ENCODE results near the gene KCNB1. TPM values are rescaled to one million over a fixed set of nuclear protein-coding genes. Genes with fewer than 3 reads are reported as not detected.

The KCNB1 gene
- total RNA-seq, 2 donors from 2014 or later, result not detected

- Mint-ChIP-seq H3K4me1 (no peaks in the 10 kb centered on the region), H3K27ac (no peak overlapping the region), H3K36me3 (ENCODE audit: low read depth) (no peaks in the 10 kb centered on the region), H3K9me3 (no peaks in the 10 kb centered on the region), H3K4me3 (no peak overlapping the region), H3K27me3 (peaks cover 32% of the 10 kb centered on the region)
- ATAC-seq (replicated peaks), result no peak
Observed at GRCh38 chr20:49395183-49395582, 87.3 kb downstream of the KCNB1 start.

GRCh38 chr20:49394757-49395156, 87.7 kb downstream of the KCNB1 start:
- H3K27ac Mint-ChIP-seq, result no peak overlapping the region
- H3K4me3 Mint-ChIP-seq, result no peak overlapping the region
- no peaks in the 10 kb centered on the region for H3K9me3 Mint-ChIP-seq
- H3K36me3 Mint-ChIP-seq (ENCODE audit: low read depth), result no peaks in the 10 kb centered on the region
- peaks cover 33% of the 10 kb centered on the region for H3K27me3 Mint-ChIP-seq
- no peak for ATAC-seq (replicated peaks)
- H3K4me1 Mint-ChIP-seq, result no peaks in the 10 kb centered on the region

- H3K36me3 Mint-ChIP-seq (ENCODE audit: low read depth), result no peaks in the 10 kb centered on the region
- H3K4me1 Mint-ChIP-seq, result no peaks in the 10 kb centered on the region
- H3K4me3 Mint-ChIP-seq, result no peak overlapping the region
- peaks cover 36% of the 10 kb centered on the region for H3K27me3 Mint-ChIP-seq
- H3K9me3 Mint-ChIP-seq, result no peaks in the 10 kb centered on the region
- no peak for ATAC-seq (replicated peaks)
- H3K27ac Mint-ChIP-seq, result no peak overlapping the region
Observed at GRCh38 chr20:49394264-49394663, 88.2 kb downstream of the KCNB1 start.

- H3K36me3 Mint-ChIP-seq (ENCODE audit: low read depth), result no peaks in the 10 kb centered on the region
- H3K4me3 Mint-ChIP-seq, result no peak overlapping the region
- H3K4me1 Mint-ChIP-seq, result no peaks in the 10 kb centered on the region
- H3K9me3 Mint-ChIP-seq, result no peaks in the 10 kb centered on the region
- H3K27me3 Mint-ChIP-seq, result peaks cover 36% of the 10 kb centered on the region
- no peak overlapping the region for H3K27ac Mint-ChIP-seq
- ATAC-seq (replicated peaks), result no peak
Observed at GRCh38 chr20:49393803-49394202, 88.7 kb downstream of the KCNB1 start.

GRCh38 chr20:49392745-49393144, 89.7 kb downstream of the KCNB1 start:
- H3K9me3 Mint-ChIP-seq, result no peaks in the 10 kb centered on the region
- peaks cover 43% of the 10 kb centered on the region for H3K27me3 Mint-ChIP-seq
- no peak overlapping the region for H3K4me3 Mint-ChIP-seq
- no peak for ATAC-seq (replicated peaks)
- H3K4me1 Mint-ChIP-seq, result no peaks in the 10 kb centered on the region
- H3K27ac Mint-ChIP-seq, result no peak overlapping the region
- H3K36me3 Mint-ChIP-seq (ENCODE audit: low read depth), result no peaks in the 10 kb centered on the region

GRCh38 chr20:49391404-49392245, 90.8 kb downstream of the KCNB1 start:
- Mint-ChIP-seq H3K4me3 (no peak overlapping the region), H3K27me3 (peaks cover 48% of the 10 kb centered on the region), H3K4me1 (no peaks in the 10 kb centered on the region), H3K9me3 (no peaks in the 10 kb centered on the region), H3K36me3 (ENCODE audit: low read depth) (no peaks in the 10 kb centered on the region), H3K27ac (no peak overlapping the region)
- no peak for ATAC-seq (replicated peaks)

- H3K4me1 Mint-ChIP-seq, result no peaks in the 10 kb centered on the region
- H3K9me3 Mint-ChIP-seq, result no peaks in the 10 kb centered on the region
- ATAC-seq (replicated peaks), result no peak
- H3K27me3 Mint-ChIP-seq, result peaks cover 49% of the 10 kb centered on the region
- H3K27ac Mint-ChIP-seq, result no peak overlapping the region
- no peaks in the 10 kb centered on the region for H3K36me3 Mint-ChIP-seq (ENCODE audit: low read depth)
- H3K4me3 Mint-ChIP-seq, result no peak overlapping the region
Observed at GRCh38 chr20:49389854-49390253, 92.6 kb downstream of the KCNB1 start.

GRCh38 chr20:49388744-49389143, 93.7 kb downstream of the KCNB1 start:
- H3K4me3 Mint-ChIP-seq, result no peak overlapping the region

GRCh38 chr20:49387581-49387939, 94.9 kb downstream of the KCNB1 start:
- H3K27me3 Mint-ChIP-seq, result peaks cover 41% of the 10 kb centered on the region
- H3K9me3 Mint-ChIP-seq, result no peaks in the 10 kb centered on the region
- no peaks in the 10 kb centered on the region for H3K4me1 Mint-ChIP-seq

More at GRCh38 chr20:49388744-49389143, 93.7 kb downstream of the KCNB1 start:
- no peaks in the 10 kb centered on the region for H3K36me3 Mint-ChIP-seq (ENCODE audit: low read depth)
- H3K4me1 Mint-ChIP-seq, result no peaks in the 10 kb centered on the region
- peaks cover 46% of the 10 kb centered on the region for H3K27me3 Mint-ChIP-seq
- ATAC-seq (replicated peaks), result no peak
- no peak overlapping the region for H3K27ac Mint-ChIP-seq
- no peaks in the 10 kb centered on the region for H3K9me3 Mint-ChIP-seq

GRCh38 chr20:49386848-49387580, 95.5 kb downstream of the KCNB1 start:
- ATAC-seq (replicated peaks), result no peak
- no peaks in the 10 kb centered on the region for H3K4me1 Mint-ChIP-seq
- H3K9me3 Mint-ChIP-seq, result no peaks in the 10 kb centered on the region
- H3K27me3 Mint-ChIP-seq, result peaks cover 39% of the 10 kb centered on the region
- no peaks in the 10 kb centered on the region for H3K36me3 Mint-ChIP-seq (ENCODE audit: low read depth)
- H3K4me3 Mint-ChIP-seq, result no peak overlapping the region
- H3K27ac Mint-ChIP-seq, result no peak overlapping the region

More at GRCh38 chr20:49387581-49387939, 94.9 kb downstream of the KCNB1 start:
- Mint-ChIP-seq H3K4me3 (no peak overlapping the region), H3K27ac (no peak overlapping the region), H3K36me3 (ENCODE audit: low read depth) (no peaks in the 10 kb centered on the region)
- no peak for ATAC-seq (replicated peaks)

GRCh38 chr20:49385465-49385864, 97.0 kb downstream of the KCNB1 start:
- Mint-ChIP-seq H3K9me3 (no peaks in the 10 kb centered on the region), H3K36me3 (ENCODE audit: low read depth) (no peaks in the 10 kb centered on the region), H3K27me3 (peaks cover 33% of the 10 kb centered on the region), H3K4me1 (no peaks in the 10 kb centered on the region), H3K4me3 (no peak overlapping the region), H3K27ac (no peak overlapping the region)
- peak; percentile 51 for ATAC-seq (replicated peaks)

- H3K36me3 Mint-ChIP-seq (ENCODE audit: low read depth), result no peaks in the 10 kb centered on the region
- no peak overlapping the region for H3K4me3 Mint-ChIP-seq
- ATAC-seq (replicated peaks), result peak; percentile 65
- no peaks in the 10 kb centered on the region for H3K9me3 Mint-ChIP-seq
- H3K4me1 Mint-ChIP-seq, result no peaks in the 10 kb centered on the region
- H3K27me3 Mint-ChIP-seq, result peaks cover 32% of the 10 kb centered on the region
- H3K27ac Mint-ChIP-seq, result no peak overlapping the region
Observed at GRCh38 chr20:49384437-49385434, 97.7 kb downstream of the KCNB1 start.

GRCh38 chr20:49381558-49382493, 100.6 kb downstream of the KCNB1 start:
- no peak for ATAC-seq (replicated peaks)
- Mint-ChIP-seq H3K4me1 (no peaks in the 10 kb centered on the region), H3K4me3 (no peak overlapping the region), H3K9me3 (no peaks in the 10 kb centered on the region), H3K36me3 (ENCODE audit: low read depth) (no peaks in the 10 kb centered on the region), H3K27ac (no peak overlapping the region), H3K27me3 (peaks cover 20% of the 10 kb centered on the region)
